Activated naive CD8-positive, alpha-beta T cell treated with anti-CD3 and anti-CD28 coated beads for 36 hours (primary cell): Measurements from ENCODE around the gene ZNF181. TPM values are rescaled to one million over a fixed set of nuclear protein-coding genes. Genes with fewer than 3 reads are reported as not detected.

Experiments used
- DNase-seq: peaks from one replicate; pipeline ENCODE4 v3.0.0; 2021
- H3K27ac Mint-ChIP-seq: one replicate; pipeline ENCODE4 v1.8.0; 2022; ENCODE audit warnings: mild to moderate bottlenecking, moderate library complexity, mixed read lengths
- H3K27me3 Mint-ChIP-seq: one replicate; pipeline ENCODE4 v1.8.0; 2022; ENCODE audit warnings: mild to moderate bottlenecking, mixed read lengths
- H3K36me3 Mint-ChIP-seq: one replicate; pipeline ENCODE4 v1.8.0; 2021; ENCODE audit warnings: mild to moderate bottlenecking, mixed read lengths
- H3K4me1 Mint-ChIP-seq: one replicate; pipeline ENCODE4 v1.8.0; 2021; ENCODE audit warnings: mixed read lengths
- H3K4me3 Mint-ChIP-seq: one replicate; pipeline ENCODE4 v1.8.0; 2022; ENCODE audit warnings: mild to moderate bottlenecking, moderate library complexity, mixed read lengths
- H3K9me3 Mint-ChIP-seq: one replicate; pipeline ENCODE4 v1.8.0; 2022; ENCODE audit warnings: mixed read lengths
- total RNA-seq, 2 experiments: library from RNA; stranded (reverse); gene quantifications; one replicate each; pipeline ENCODE4 v1.2.3, GENCODE V29; 2021

ZNF181 gene
- total RNA-seq, 2 experiments from 2014 or later = 5.7 to 5.9 TPM

DNA sequence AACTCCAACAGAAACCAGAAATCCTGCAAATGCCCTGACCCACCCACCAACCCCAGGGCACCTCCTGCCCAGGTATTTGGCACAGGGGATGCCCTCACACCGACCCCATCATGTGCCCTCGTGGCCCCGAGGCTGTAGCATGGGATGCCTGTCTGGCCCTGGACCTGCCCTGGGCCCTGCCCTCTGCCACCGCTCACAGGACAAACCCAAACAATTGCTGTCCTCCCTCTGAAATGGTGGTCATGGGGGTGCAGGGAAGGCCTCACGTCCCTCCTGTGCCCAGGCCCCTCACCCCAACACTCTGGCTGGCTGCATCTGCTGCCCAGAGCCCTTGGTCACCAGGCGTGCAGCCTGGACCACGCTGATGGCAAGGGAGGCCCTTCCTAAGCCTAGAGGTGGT lies 2.1 kb upstream of the ZNF181 start:
- Mint-ChIP-seq H3K36me3 (peaks cover 23% of the 10 kb centered on the region), H3K27me3 (peaks cover 9% of the 10 kb centered on the region), H3K9me3 (peaks cover 8% of the 10 kb centered on the region), H3K4me3 (no peak overlapping the region), H3K27ac (no peak overlapping the region), H3K4me1 (peaks cover 19% of the 10 kb centered on the region)
- no peak for DNase-seq

DNA sequence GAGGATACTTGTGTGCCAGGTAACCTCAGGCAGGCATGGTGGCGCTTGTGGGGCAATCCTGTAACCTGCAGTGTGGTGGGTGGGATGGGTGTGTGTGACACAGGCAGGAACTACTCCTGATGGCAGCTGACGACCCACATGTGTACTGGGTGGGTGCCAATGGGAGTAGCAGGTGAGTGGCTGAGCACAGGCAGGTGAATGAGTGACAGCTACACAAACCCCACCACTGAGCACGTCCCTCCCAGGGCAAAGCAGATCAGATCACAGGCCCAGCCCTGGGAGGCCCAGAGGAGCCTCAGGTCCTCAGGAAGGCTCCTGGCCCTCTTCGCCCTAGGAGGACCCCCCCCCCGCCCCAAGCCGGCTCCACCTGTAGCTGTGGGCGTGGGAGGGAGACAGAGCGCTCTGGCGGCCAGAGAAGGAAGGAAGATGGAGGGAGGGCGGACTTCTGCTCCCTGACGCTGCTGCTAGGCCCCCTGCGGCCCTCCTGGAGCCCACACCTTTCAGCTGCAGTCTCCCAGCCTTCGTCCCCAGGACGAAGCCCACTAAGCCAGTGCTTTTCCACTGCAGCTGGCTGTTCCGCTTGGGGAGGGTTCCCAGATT lies 1.3 kb upstream of the ZNF181 start:
- H3K4me1 Mint-ChIP-seq = peaks cover 19% of the 10 kb centered on the region
- H3K27me3 Mint-ChIP-seq = peaks cover 3% of the 10 kb centered on the region
- H3K36me3 Mint-ChIP-seq = peaks cover 27% of the 10 kb centered on the region
- peaks cover 8% of the 10 kb centered on the region for H3K9me3 Mint-ChIP-seq
- DNase-seq = no peak
- peak overlapping the region; percentile 74 for H3K4me3 Mint-ChIP-seq
- peak overlapping the region; percentile 60 for H3K27ac Mint-ChIP-seq

DNA sequence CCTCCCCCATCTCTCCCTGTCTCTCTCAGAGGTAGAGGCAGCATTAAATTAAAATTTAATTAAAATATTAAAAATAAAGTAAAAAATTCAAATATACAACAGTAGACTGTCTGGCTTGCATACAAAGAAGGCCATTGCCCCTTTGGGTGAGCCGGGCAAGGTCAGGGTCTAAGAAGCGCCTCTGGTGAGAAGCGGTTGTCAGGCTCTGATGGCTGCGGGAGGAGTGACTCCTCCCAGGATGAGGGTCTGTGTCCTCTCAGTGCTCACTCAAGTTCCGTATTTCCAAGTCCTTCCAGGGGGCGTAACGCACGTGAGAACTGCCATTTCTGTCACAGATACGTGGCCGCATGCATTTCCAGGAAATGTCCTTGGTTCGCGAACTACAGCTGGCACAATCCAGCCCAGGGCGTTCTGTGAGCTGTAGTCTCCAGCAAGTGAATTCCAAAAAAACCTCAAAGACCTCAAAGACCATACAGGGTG lies 737 bp upstream of the ZNF181 start:
- Mint-ChIP-seq H3K27ac (peak overlapping the region; percentile 99), H3K9me3 (peaks cover 11% of the 10 kb centered on the region), H3K27me3 (peaks cover 3% of the 10 kb centered on the region), H3K4me3 (peak overlapping the region; percentile 95), H3K4me1 (peaks cover 19% of the 10 kb centered on the region), H3K36me3 (peaks cover 31% of the 10 kb centered on the region)
- no peak for DNase-seq

DNA sequence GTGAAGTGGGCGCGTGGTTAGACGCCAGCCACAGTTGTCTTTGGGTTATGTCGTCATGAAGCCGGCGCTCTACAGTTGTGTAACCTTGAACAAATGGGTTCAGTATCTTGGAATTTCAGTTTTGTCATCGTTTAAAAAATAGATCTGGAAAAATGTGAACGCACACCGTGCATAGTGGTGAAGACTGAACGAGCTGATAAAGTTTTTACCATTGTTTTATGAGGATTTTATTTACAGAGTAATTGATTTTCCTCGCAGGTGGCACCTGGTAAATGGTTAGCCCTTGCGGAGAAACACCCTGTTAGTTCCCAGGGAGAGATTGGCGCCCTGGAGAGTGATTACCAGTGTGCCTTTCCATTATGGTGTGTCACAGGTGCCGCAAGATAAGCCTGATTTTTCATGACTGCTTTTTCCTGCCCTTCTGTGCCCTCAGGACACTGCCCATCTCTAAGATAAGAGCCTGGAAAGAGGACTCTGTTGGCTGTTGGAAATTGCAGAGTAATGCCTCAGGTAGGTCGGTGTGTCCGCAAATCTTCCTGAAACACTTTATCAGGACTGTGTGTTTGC lies 577 bp downstream of the ZNF181 start:
- Mint-ChIP-seq H3K4me1 (peaks cover 19% of the 10 kb centered on the region), H3K27ac (peak overlapping the region; percentile 99), H3K36me3 (peaks cover 43% of the 10 kb centered on the region), H3K4me3 (peak overlapping the region; percentile 95), H3K9me3 (peaks cover 16% of the 10 kb centered on the region), H3K27me3 (no peaks in the 10 kb centered on the region)
- DNase-seq = no peak

DNA sequence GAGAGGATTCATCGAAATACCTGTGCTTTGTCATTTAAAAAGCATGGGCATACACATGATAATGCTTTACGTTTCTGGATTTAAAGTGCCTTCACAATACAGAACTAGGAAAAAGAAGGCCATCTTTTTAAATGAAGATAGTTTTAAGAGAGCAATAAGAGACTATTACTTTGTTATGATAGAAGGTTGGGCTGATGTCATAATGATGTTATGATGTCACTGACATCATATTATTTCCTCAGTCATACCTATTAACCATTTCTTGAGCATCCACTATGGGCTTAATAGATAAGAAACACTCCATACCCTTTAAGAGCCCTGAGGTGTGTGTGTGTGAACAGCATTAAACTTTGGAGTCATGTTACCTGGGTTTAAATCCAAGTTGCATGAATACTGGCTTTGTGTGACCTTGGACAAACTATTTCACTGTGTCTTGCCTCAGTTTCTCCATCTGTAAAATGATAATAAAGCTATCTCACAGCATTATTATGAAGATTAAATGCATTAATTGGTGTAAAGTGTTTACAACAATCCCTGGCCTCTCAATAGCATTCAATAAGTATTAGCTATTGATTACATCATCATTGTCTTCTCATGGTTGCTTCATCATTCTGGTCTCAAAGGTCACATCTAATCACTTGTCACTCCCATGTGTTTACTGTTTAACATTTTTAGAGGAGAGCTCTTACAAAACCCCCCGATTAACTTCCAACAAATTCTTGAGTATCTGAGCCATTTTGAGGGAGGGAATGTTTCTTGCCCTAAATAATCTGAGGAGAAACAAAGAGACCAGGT lies 11.1 kb downstream of the ZNF181 start:
- Mint-ChIP-seq H3K27ac (no peak overlapping the region), H3K4me3 (no peak overlapping the region), H3K9me3 (peaks cover 54% of the 10 kb centered on the region), H3K27me3 (no peaks in the 10 kb centered on the region), H3K4me1 (no peaks in the 10 kb centered on the region), H3K36me3 (peaks cover 56% of the 10 kb centered on the region)
- no peak for DNase-seq

DNA sequence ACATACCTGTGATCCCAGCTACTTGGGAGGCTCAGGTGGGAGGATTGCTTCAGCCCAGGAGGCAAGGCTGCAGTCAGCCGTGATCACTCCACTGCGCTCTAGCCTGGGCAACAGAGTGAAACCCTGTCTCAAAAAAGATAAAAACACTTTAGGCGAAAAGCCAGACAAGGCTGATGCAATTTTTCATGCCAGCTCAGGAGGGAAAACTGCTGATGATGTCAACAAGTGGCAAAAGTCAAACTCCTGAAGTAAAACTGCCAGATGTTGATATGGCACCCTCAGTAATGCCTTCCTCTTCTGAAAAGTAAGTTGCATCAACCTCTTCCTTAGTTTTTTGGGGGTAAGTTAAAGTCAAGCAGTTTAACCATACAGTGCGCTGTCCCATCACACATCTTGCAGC lies 23.4 kb downstream of the ZNF181 start:
- no peak overlapping the region for H3K27ac Mint-ChIP-seq
- DNase-seq = no peak
- no peak overlapping the region for H3K4me3 Mint-ChIP-seq
- no peaks in the 10 kb centered on the region for H3K4me1 Mint-ChIP-seq
- H3K36me3 Mint-ChIP-seq = peaks cover 62% of the 10 kb centered on the region
- H3K9me3 Mint-ChIP-seq = peaks cover 65% of the 10 kb centered on the region
- H3K27me3 Mint-ChIP-seq = no peaks in the 10 kb centered on the region

DNA sequence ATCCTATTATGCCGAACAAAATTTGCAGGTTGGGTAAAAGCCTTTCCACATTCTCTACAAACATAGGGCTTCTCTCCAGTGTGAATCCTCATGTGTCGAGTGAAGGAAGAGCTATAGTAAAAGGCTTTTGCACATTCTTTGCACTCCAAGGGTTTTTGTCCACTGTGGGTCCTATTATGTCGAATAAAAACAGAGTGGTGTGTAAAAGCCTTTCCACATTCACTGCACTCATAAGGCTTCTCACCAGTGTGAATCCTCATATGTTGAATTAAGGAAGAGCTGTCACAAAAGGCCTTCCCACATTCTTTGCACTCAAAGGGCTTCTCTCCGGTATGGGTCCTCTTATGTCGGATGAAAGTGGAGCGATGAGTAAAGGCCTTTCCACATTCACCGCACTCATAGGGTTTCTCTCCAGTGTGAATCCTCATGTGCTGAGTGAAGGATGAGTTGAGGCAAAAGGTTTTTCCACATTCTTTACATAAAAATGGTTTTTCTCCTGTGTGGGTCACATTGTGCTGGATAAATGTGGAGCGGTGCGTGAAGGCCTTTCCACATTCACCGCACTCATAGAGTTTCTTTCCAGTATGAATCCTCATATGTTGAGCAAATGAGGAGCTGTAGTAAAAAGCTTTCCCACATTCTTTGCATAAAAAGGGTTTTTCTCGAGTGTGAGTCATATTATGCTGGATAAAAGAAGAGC lies 25.3 kb downstream of the ZNF181 start:
- H3K27me3 Mint-ChIP-seq = no peaks in the 10 kb centered on the region
- H3K36me3 Mint-ChIP-seq = peaks cover 69% of the 10 kb centered on the region

DNA sequence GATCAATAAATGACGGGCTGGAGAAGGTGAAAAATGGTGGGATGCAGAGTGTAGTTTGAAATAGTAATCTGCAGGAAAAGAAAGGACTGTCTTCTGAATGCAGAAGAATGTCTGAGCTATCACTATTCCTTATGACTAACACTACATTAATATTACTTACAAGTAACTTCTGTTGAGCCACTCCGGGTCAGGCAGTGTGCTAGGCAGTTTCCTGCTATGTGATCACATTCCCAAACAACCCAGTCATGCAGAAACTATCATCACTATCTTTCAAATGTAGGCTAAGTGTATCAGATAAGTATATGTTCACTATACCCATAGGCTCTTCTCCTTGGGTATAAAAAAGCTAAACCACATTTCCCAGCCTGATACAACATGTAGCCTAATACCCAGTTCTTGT lies 32.3 kb downstream of the ZNF181 start:
- Mint-ChIP-seq H3K36me3 (peaks cover 80% of the 10 kb centered on the region), H3K4me1 (no peaks in the 10 kb centered on the region), H3K27me3 (no peaks in the 10 kb centered on the region), H3K9me3 (peaks cover 29% of the 10 kb centered on the region), H3K27ac (no peak overlapping the region), H3K4me3 (no peak overlapping the region)
- DNase-seq = no peak

More for the DNA sequence above, 25.3 kb downstream of the ZNF181 start:
- no peak overlapping the region for H3K27ac Mint-ChIP-seq
- no peaks in the 10 kb centered on the region for H3K4me1 Mint-ChIP-seq
- H3K9me3 Mint-ChIP-seq = peaks cover 59% of the 10 kb centered on the region
- DNase-seq = no peak
- H3K4me3 Mint-ChIP-seq = no peak overlapping the region

DNA sequence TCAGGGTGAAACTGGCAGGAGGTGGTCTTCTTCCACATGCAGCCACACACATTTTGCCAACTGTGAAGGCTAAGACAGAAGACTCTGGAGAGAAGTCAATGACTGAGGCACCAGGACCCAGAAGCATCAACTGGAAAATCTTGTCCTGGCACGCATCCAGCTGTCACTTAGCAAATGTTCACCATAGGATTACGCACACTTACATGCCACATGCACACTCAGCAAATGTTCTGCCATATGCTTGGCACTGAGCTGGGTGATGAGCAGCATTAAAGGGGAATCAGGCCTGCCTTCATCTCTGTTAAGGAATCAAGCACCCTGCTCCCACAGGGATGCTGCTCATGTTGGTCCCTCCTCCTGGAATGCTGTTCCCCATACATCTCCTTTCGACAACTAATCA lies 33.9 kb downstream of the ZNF181 start:
- Mint-ChIP-seq H3K4me3 (no peak overlapping the region), H3K9me3 (peaks cover 21% of the 10 kb centered on the region), H3K27me3 (no peaks in the 10 kb centered on the region), H3K36me3 (peaks cover 73% of the 10 kb centered on the region), H3K4me1 (peaks cover 10% of the 10 kb centered on the region), H3K27ac (no peak overlapping the region)
- no peak for DNase-seq

DNA sequence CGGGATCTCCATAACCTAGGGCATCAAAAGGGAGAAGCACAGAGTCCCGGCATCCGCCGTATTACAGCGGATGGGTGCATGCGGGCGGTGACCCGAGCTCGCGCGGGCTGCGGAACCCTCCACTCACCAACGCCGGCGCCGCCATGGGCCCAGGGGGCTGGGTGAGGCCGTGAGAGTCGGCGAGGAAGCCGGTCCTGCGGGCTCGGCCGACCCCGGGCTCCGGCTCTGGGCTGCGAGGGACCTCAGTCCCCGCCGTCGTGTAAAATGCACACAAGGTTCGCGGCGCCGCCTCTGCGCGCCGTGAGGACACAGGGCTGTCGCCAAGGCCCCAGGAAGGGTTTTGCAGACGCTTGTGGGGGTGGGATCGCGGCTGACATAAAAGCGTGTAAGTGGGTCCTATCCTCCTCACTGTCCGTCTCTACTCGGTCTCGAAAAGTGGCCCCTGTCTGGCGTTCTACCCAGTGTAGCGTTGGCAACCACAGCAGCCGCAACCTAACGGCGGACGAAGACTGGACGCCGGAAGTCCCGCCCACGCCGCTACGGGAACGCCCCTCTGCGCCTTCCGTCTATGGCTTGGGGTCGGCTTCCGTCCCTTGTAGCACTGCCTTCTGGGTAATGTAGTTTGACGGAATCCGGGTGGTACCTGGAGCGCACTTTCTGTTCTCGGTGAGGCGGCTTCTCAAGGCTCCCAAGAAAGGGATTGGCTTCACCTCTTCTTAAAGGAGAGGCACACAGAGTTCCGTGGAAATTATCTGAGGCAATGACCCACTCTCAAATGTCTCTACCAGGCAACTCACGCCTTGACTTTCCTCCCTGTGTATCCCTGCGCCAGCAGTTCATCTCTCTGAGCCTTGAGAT lies 38.9 kb downstream of the ZNF181 start, which contains the start of gene ZNF599:
TSS of gene ZNF599 (minus strand) at position 519 of the 858 bp plus-strand sequence. CDS start at position 145, 374 bp downstream.
- H3K4me1 Mint-ChIP-seq = peaks cover 12% of the 10 kb centered on the region
- peaks cover 30% of the 10 kb centered on the region for H3K36me3 Mint-ChIP-seq
- H3K9me3 Mint-ChIP-seq = peaks cover 4% of the 10 kb centered on the region
- H3K27ac Mint-ChIP-seq = peak within 1 kb of the TSS; percentile 87
- peak within 1 kb of the TSS; percentile 89 for H3K4me3 Mint-ChIP-seq
- H3K27me3 Mint-ChIP-seq = no peaks in the 10 kb centered on the region
- peak; percentile 90 for DNase-seq

DNA sequence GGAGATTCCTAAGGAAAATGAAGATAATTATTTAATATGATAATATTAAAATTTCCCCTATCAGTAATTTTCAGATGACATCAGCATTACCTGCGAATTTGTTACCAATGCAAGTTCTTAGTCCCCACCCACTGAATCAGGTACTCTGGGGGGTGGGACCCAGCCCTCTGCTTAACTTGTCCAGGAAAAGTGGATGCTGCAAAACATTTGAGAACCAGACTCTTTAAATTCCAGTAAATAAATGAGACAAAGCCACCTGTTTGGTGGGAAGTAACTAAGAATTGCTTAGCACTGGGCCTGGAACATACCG lies 39.5 kb downstream of the ZNF181 start:
- Mint-ChIP-seq H3K4me1 (peaks cover 12% of the 10 kb centered on the region), H3K36me3 (peaks cover 25% of the 10 kb centered on the region), H3K27ac (no peak overlapping the region), H3K9me3 (peaks cover 4% of the 10 kb centered on the region), H3K4me3 (peak overlapping the region; percentile 89), H3K27me3 (no peaks in the 10 kb centered on the region)
- no peak for DNase-seq

DNA sequence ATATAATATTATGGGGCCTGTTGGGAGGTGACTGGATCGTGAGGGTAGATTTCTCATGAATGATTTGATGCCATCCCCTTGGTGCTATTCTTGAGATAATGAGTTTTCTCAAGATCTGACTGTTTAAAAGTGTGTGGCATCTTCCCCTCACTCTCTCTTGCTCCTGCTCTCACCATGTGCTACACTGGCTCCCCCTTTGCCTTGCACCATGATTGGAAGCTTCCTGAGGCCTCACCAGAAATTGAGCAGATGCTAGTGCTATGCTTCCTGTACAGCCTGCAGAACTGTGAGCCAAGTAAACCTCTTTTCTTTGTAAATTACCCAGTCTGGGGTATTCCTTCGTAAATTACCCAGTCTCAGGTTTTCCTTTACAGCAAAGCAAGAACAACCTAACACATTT lies 40.8 kb downstream of the ZNF181 start:
- Mint-ChIP-seq H3K9me3 (peaks cover 4% of the 10 kb centered on the region), H3K36me3 (peaks cover 20% of the 10 kb centered on the region), H3K4me3 (no peak overlapping the region), H3K27ac (no peak overlapping the region), H3K4me1 (peaks cover 12% of the 10 kb centered on the region), H3K27me3 (no peaks in the 10 kb centered on the region)
- no peak for DNase-seq

DNA sequence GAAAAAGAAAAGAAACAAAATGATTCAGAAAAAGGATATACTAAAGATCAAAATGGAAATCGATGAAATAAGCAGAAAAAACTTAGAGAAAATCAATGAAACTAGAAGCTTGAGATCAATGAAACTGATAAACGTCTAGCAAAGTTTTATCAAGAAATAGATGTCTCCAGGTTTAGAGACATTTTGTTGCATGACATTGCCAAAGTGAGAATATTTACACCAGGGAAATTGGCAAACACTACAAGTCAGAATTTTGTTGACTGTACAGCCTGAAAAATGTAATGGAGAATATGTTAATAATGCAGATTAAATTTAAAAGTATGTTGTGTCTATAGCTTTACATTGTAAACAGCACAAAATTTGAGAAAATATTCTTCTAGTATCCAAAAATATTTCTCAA lies 44.3 kb downstream of the ZNF181 start:
- DNase-seq = no peak
- Mint-ChIP-seq H3K4me3 (no peak overlapping the region), H3K9me3 (peaks cover 5% of the 10 kb centered on the region), H3K36me3 (no peaks in the 10 kb centered on the region), H3K4me1 (peaks cover under 1% of the 10 kb centered on the region), H3K27me3 (no peaks in the 10 kb centered on the region), H3K27ac (no peak overlapping the region)

DNA sequence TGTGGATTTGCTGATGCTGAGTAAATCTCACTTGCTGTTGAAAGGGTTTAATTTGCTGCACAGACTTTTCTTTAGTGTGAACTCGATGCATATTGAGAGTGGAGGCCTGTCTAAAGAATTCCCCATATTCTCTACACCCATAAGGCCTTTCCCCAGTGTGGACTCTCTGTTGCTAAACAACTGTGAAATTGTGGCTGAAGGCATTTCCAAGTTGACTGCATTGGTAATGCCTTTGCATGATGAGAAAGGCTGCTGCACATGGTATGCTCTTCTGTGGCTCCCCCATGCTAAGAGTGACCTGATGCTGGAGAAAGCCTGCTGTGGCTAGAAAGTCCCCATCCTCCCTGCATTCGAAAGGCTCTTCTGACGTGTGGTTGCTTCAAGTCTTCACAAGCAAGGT lies 45.6 kb downstream of the ZNF181 start:
- Mint-ChIP-seq H3K4me3 (no peak overlapping the region), H3K36me3 (no peaks in the 10 kb centered on the region), H3K9me3 (peaks cover 5% of the 10 kb centered on the region), H3K4me1 (no peaks in the 10 kb centered on the region), H3K27me3 (no peaks in the 10 kb centered on the region), H3K27ac (no peak overlapping the region)
- no peak for DNase-seq
